Measurements from ENCODE around the gene SYPL1. TPM values are rescaled to one million over a fixed set of nuclear protein-coding genes. Genes with fewer than 3 reads are reported as not detected.

Gene SYPL1
- total RNA-seq, 1 experiment from 2014 or later, result 78.0 TPM

DNA sequence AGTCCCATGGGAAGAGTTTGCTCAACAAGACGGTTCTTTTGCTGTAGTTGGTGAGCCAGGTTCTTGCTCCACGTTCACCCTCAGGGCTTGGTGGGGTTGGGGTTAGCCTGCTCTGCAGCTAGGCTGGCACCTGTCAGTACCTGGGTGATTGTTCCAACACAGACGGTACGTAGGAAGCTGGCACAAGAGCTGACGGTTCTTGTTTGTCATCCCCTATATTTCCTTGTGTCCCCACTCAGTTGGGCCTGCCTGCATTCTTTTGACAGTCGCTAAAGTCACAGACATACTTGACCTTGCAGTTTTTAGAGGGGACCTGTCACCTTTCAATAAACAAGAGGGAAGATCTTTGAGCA lies 40.2 kb upstream of the SYPL1 start:
- ATAC-seq, result no peak
- Histone ChIP-seq H3K79me2 (ENCODE audit: insufficient read depth, low read length) (no peaks in the 10 kb centered on the region), H4K20me1 (ENCODE audit: insufficient read depth) (no peaks in the 10 kb centered on the region), H3K4me3 (replicated peaks in 1 of 2; ENCODE audit: low read depth in 1 of 2, low read length in 2 of 2) (no peak overlapping the region), H3K36me3 (ENCODE audit: control insufficient read depth in 1 of 2, insufficient read depth in 2 of 2, low read length in 2 of 2) (no peaks in the 10 kb centered on the region), H3K4me1 (ENCODE audit: control insufficient read depth in 1 of 2, insufficient read depth in 2 of 2, low read length in 2 of 2) (peaks cover 0 to 8% of the 10 kb centered on the region in 2 experiments; a peak in 1 of 4 replicates), H3K27me3 (ENCODE audit: insufficient read depth, low read length) (0 out of 2 replicates have a peak, but pooled peaks cover 3% of the 10 kb centered on the region), H3K27ac (ENCODE audit: low read depth, low read length) (no peak overlapping the region), H3K9me2 (ENCODE audit: insufficient read depth) (no peaks in the 10 kb centered on the region), H3K9ac (ENCODE audit: low read length) (no peak overlapping the region), H3K4me2 (ENCODE audit: low read length) (no peak overlapping the region), H3K9me3 (ENCODE audit: control insufficient read depth in 1 of 2, insufficient read depth in 1 of 2, low read depth in 1 of 2, low read length in 2 of 2) (no peaks in the 10 kb centered on the region), H2AFZ (ENCODE audit: low read depth, low read length, poor library complexity, severe bottlenecking) (no peak overlapping the region)
- BruUV-seq (replicated peaks), result no TSS peak
- intact Hi-C loops (cut with micrococcal nuclease), result loop anchor here (2.0 kb wide), 1 partner anchor 391 kb away; no protein-coding TSS in a partner anchor
- no peak for DNase-seq (ENCODE audit: low read depth, low spot score)
- ChIA-PET RAD21 (ENCODE audit: low non-redundant PET in 1 of 2, low total read pairs in 2 of 2, uncharacterized antibody in 2 of 2, unreplicated experiment in 2 of 2) (no interaction called here), CTCF (interaction anchor here (3.1 kb wide), 1 partner anchor 96 kb away, joined by 20 read pairs; no protein-coding TSS in a partner anchor), POLR2A (no interaction called here)
- TF ChIP-seq RAD21 (IDR thresholded peaks at IDR 0.05; ENCODE audit: low read depth) (no peak), ZFX (IDR thresholded peaks at IDR 0.05) (no peak), CEBPB (IDR thresholded peaks at IDR 0.05; ENCODE audit: low read depth) (no peak), POLR2A (IDR thresholded peaks at IDR 0.05; ENCODE audit: borderline replicate concordance, extremely low read depth, insufficient read depth, insufficient read length) (no peak)

DNA sequence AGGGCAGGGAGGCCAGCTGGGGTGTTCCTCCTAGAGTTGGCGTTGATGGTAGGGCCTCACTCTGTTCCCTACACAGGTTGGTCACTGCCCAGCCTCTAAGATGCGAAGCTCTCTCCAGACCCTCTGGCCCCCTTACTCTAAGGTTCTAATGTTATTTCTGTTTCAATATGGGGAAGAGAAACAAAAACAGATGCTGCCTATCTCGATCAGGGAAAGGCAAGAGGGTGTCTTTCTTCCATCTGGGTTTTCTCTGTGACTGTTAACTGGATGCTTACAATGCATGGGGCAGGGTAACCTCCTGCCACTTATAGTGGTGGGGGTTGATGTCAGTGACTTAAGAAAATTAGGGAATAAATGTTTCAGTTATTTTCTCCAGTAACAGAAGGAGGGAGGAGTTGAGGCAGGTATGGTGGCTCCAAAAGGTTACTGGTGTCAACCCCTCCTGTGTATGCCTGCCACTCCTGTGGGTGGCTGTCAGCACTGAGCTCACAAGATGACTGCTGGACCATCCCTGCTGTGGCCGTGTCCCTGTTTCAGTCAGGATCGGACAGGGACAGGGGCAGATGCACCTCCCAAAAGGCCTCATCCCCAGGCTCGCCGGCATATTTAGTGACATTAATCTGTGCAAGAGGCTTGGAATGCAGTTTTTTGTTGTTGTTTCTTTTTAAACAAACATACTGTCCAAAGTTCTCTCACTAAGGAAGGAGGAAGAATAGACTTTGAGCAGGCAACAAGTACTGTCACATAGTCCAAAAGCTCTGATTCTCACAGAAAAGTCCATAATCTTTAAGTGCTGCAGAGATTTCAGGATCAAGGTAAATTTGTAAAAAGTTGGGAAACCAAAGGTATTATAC lies 39.6 kb upstream of the SYPL1 start:
- Histone ChIP-seq H3K9me3 (ENCODE audit: control insufficient read depth in 1 of 2, insufficient read depth in 1 of 2, low read depth in 1 of 2, low read length in 2 of 2) (no peaks in the 10 kb centered on the region), H4K20me1 (ENCODE audit: insufficient read depth) (no peaks in the 10 kb centered on the region), H3K4me3 (replicated peaks in 1 of 2; ENCODE audit: low read depth in 1 of 2, low read length in 2 of 2) (no peak overlapping the region), H3K9ac (ENCODE audit: low read length) (no peak overlapping the region), H3K4me2 (ENCODE audit: low read length) (no peak overlapping the region), H3K79me2 (ENCODE audit: insufficient read depth, low read length) (no peaks in the 10 kb centered on the region), H3K9me2 (ENCODE audit: insufficient read depth) (no peaks in the 10 kb centered on the region), H3K36me3 (ENCODE audit: control insufficient read depth in 1 of 2, insufficient read depth in 2 of 2, low read length in 2 of 2) (no peaks in the 10 kb centered on the region), H3K4me1 (ENCODE audit: control insufficient read depth in 1 of 2, insufficient read depth in 2 of 2, low read length in 2 of 2) (peaks cover 0 to 8% of the 10 kb centered on the region in 2 experiments; a peak in 1 of 4 replicates), H3K27ac (ENCODE audit: low read depth, low read length) (no peak overlapping the region), H2AFZ (ENCODE audit: low read depth, low read length, poor library complexity, severe bottlenecking) (no peak overlapping the region), H3K27me3 (ENCODE audit: insufficient read depth, low read length) (0 out of 2 replicates have a peak, but pooled peaks cover 3% of the 10 kb centered on the region)
- DNase-seq (ENCODE audit: low read depth, low spot score) (no peak), ATAC-seq (no peak)
- ChIA-PET RAD21 (ENCODE audit: low non-redundant PET in 1 of 2, low total read pairs in 2 of 2, uncharacterized antibody in 2 of 2, unreplicated experiment in 2 of 2) (no interaction called here), POLR2A (no interaction called here), CTCF (no interaction called here)
- intact Hi-C loops (cut with micrococcal nuclease), result loop anchor here (2.0 kb wide), 1 partner anchor 391 kb away; no protein-coding TSS in a partner anchor
- BruUV-seq (replicated peaks), result no TSS peak
- TF ChIP-seq CBX3 (IDR thresholded peaks at IDR 0.05; ENCODE audit: low read depth) (no peak), SRF (IDR thresholded peaks at IDR 0.05; ENCODE audit: low read depth) (no peak), ZNF274 (IDR thresholded peaks at IDR 0.05; ENCODE audit: low read depth, low read length) (no peak), FOSL1 (IDR thresholded peaks at IDR 0.05; ENCODE audit: low read depth) (no peak), SP1 (IDR thresholded peaks at IDR 0.05; ENCODE audit: low read depth) (no peak), EZH2phosphoT487 (IDR thresholded peaks at IDR 0.05; ENCODE audit: borderline replicate concordance) (no peak), RAD21 (IDR thresholded peaks at IDR 0.05; ENCODE audit: low read depth) (no peak), POLR2AphosphoS5 (IDR thresholded peaks at IDR 0.05; ENCODE audit: low read depth, low read length) (no peak), CEBPB (IDR thresholded peaks at IDR 0.05; ENCODE audit: low read depth) (no peak), JUND (IDR thresholded peaks at IDR 0.05) (no peak)
- TF ChIP-seq, protein P1, sequence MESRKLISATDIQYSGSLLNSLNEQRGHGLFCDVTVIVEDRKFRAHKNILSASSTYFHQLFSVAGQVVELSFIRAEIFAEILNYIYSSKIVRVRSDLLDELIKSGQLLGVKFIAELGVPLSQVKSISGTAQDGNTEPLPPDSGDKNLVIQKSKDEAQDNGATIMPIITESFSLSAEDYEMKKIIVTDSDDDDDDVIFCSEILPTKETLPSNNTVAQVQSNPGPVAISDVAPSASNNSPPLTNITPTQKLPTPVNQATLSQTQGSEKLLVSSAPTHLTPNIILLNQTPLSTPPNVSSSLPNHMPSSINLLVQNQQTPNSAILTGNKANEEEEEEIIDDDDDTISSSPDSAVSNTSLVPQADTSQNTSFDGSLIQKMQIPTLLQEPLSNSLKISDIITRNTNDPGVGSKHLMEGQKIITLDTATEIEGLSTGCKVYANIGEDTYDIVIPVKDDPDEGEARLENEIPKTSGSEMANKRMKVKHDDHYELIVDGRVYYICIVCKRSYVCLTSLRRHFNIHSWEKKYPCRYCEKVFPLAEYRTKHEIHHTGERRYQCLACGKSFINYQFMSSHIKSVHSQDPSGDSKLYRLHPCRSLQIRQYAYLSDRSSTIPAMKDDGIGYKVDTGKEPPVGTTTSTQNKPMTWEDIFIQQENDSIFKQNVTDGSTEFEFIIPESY (IDR thresholded peaks at IDR 0.05; ENCODE audit: extremely low read depth, insufficient replicate concordance, low read length), result no peak
- TF ChIP-seq, protein P2, sequence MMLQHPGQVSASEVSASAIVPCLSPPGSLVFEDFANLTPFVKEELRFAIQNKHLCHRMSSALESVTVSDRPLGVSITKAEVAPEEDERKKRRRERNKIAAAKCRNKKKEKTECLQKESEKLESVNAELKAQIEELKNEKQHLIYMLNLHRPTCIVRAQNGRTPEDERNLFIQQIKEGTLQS (IDR thresholded peaks at IDR 0.05), result no peak
- TF ChIP-seq, protein P3, sequence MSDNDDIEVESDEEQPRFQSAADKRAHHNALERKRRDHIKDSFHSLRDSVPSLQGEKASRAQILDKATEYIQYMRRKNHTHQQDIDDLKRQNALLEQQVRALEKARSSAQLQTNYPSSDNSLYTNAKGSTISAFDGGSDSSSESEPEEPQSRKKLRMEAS (IDR thresholded peaks at IDR 0.05), result no peak
- TF ChIP-seq, protein P4, sequence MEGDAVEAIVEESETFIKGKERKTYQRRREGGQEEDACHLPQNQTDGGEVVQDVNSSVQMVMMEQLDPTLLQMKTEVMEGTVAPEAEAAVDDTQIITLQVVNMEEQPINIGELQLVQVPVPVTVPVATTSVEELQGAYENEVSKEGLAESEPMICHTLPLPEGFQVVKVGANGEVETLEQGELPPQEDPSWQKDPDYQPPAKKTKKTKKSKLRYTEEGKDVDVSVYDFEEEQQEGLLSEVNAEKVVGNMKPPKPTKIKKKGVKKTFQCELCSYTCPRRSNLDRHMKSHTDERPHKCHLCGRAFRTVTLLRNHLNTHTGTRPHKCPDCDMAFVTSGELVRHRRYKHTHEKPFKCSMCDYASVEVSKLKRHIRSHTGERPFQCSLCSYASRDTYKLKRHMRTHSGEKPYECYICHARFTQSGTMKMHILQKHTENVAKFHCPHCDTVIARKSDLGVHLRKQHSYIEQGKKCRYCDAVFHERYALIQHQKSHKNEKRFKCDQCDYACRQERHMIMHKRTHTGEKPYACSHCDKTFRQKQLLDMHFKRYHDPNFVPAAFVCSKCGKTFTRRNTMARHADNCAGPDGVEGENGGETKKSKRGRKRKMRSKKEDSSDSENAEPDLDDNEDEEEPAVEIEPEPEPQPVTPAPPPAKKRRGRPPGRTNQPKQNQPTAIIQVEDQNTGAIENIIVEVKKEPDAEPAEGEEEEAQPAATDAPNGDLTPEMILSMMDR (IDR thresholded peaks at IDR 0.05 in 2 of 3, conservative IDR thresholded peaks at IDR 0.05 in 1 of 3; ENCODE audit: borderline replicate concordance in 1 of 3, insufficient read depth in 1 of 3, low read depth in 2 of 3, low read length in 2 of 3), result no peak

All from HCT116 (cell line).